Neural cell (in vitro differentiated cells): ENCODE measurements around the gene CEP85L.

ENCODE experiments used
- EP300 ChIP-seq: fragments of 450-650 bp; conservative IDR thresholded peaks from 2 replicates; pipeline ENCODE4 v1.6.1; 2014; ENCODE audit warnings: antibody characterized with exemption, mild to moderate bottlenecking, moderate library complexity; ENCODE audit not compliant: poor library complexity, severe bottlenecking
- EZH2 ChIP-seq: fragments of 200-600, 300-800 bp; shearing (Covaris generic), sonication (generic); IDR thresholded peaks from 2 replicates; pipeline ENCODE4 v1.6.1; 2014; ENCODE audit warnings: antibody characterized with exemption, low read length, borderline replicate concordance, mild to moderate bottlenecking; ENCODE audit not compliant: insufficient read depth, poor library complexity, severe bottlenecking
- MXI1 ChIP-seq: fragments of 450-650 bp; conservative IDR thresholded peaks from 2 replicates; pipeline ENCODE4 v1.6.1; 2014; ENCODE audit warnings: antibody characterized with exemption, mild to moderate bottlenecking; ENCODE audit not compliant: poor library complexity, severe bottlenecking
- POLR2AphosphoS5 ChIP-seq: IDR thresholded peaks from 2 replicates; pipeline ENCODE4 v1.6.1; 2012
- RAD21 ChIP-seq: fragments of 450-650 bp; conservative IDR thresholded peaks from 2 replicates; pipeline ENCODE4 v1.6.1; 2014; ENCODE audit warnings: antibody characterized with exemption, mild to moderate bottlenecking, moderate library complexity
- SMC3 ChIP-seq: fragments of 450-650 bp; conservative IDR thresholded peaks from 2 replicates; pipeline ENCODE4 v1.6.1; 2014; ENCODE audit warnings: antibody characterized with exemption, mild to moderate bottlenecking, moderate library complexity; ENCODE audit not compliant: poor library complexity
- TAF1 ChIP-seq: IDR thresholded peaks from 2 replicates; pipeline ENCODE4 v1.6.1; 2012; ENCODE audit warnings: low read depth
- TF ChIP-seq, protein P1 (sequence below): fragments of 450-650 bp; IDR thresholded peaks from 2 replicates; pipeline ENCODE4 v1.5.1; 2014; ENCODE audit warnings: antibody characterized with exemption, mild to moderate bottlenecking, moderate library complexity; ENCODE audit not compliant: poor library complexity, severe bottlenecking
- TF ChIP-seq, protein P2 (sequence below): IDR thresholded peaks from 2 replicates; pipeline ENCODE4 v1.6.1; 2012; ENCODE audit warnings: borderline replicate concordance

GRCh38 chr6:118501099-118501498 is 150.3 kb downstream of the CEP85L start:
- TF ChIP-seq, protein P1, sequence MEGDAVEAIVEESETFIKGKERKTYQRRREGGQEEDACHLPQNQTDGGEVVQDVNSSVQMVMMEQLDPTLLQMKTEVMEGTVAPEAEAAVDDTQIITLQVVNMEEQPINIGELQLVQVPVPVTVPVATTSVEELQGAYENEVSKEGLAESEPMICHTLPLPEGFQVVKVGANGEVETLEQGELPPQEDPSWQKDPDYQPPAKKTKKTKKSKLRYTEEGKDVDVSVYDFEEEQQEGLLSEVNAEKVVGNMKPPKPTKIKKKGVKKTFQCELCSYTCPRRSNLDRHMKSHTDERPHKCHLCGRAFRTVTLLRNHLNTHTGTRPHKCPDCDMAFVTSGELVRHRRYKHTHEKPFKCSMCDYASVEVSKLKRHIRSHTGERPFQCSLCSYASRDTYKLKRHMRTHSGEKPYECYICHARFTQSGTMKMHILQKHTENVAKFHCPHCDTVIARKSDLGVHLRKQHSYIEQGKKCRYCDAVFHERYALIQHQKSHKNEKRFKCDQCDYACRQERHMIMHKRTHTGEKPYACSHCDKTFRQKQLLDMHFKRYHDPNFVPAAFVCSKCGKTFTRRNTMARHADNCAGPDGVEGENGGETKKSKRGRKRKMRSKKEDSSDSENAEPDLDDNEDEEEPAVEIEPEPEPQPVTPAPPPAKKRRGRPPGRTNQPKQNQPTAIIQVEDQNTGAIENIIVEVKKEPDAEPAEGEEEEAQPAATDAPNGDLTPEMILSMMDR, result no peak
- TF ChIP-seq POLR2AphosphoS5 (no peak), EP300 (no peak), EZH2 (no peak), MXI1 (no peak), SMC3 (no peak), TAF1 (no peak), RAD21 (no peak)
- TF ChIP-seq, protein P2, sequence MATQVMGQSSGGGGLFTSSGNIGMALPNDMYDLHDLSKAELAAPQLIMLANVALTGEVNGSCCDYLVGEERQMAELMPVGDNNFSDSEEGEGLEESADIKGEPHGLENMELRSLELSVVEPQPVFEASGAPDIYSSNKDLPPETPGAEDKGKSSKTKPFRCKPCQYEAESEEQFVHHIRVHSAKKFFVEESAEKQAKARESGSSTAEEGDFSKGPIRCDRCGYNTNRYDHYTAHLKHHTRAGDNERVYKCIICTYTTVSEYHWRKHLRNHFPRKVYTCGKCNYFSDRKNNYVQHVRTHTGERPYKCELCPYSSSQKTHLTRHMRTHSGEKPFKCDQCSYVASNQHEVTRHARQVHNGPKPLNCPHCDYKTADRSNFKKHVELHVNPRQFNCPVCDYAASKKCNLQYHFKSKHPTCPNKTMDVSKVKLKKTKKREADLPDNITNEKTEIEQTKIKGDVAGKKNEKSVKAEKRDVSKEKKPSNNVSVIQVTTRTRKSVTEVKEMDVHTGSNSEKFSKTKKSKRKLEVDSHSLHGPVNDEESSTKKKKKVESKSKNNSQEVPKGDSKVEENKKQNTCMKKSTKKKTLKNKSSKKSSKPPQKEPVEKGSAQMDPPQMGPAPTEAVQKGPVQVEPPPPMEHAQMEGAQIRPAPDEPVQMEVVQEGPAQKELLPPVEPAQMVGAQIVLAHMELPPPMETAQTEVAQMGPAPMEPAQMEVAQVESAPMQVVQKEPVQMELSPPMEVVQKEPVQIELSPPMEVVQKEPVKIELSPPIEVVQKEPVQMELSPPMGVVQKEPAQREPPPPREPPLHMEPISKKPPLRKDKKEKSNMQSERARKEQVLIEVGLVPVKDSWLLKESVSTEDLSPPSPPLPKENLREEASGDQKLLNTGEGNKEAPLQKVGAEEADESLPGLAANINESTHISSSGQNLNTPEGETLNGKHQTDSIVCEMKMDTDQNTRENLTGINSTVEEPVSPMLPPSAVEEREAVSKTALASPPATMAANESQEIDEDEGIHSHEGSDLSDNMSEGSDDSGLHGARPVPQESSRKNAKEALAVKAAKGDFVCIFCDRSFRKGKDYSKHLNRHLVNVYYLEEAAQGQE, result no peak
